H1 (cell line): ENCODE measurements around the gene IL1RAP.

ENCODE experiments used
- BRCA1 ChIP-seq: IDR thresholded peaks from 2 replicates; pipeline ENCODE4 v1.6.1; 2012; ENCODE audit warnings: low read depth, low read length, improper control_type of control experiment
- CTCF ChIP-seq, 3 experiments: IDR thresholded peaks; 1 replicate in 2 of 3; 2 replicates in 1 of 3; pipeline versions ENCODE4 v1.5.1 to v1.6.1; 2011; ENCODE audit warnings: low read length in 3 of 3, mild to moderate bottlenecking in 3 of 3, inconsistent platforms in 2 of 3, low read depth in 1 of 3, moderate library complexity in 1 of 3; ENCODE audit not compliant: insufficient read depth in 1 of 3; ENCODE audit errors: control extremely low read depth in 1 of 3
- EZH2 ChIP-seq: fragments of 200-600 bp; sonication (generic); IDR thresholded peaks from 2 replicates; pipeline ENCODE4 v1.7.1; 2012; ENCODE audit warnings: low read depth, mild to moderate bottlenecking, moderate library complexity, low read length, inconsistent platforms; ENCODE audit not compliant: severe bottlenecking
- JUN ChIP-seq: IDR thresholded peaks from 2 replicates; pipeline ENCODE4 v1.6.1; 2011; ENCODE audit warnings: low read depth, mild to moderate bottlenecking, improper control_type of control experiment, low read length
- MAX ChIP-seq: IDR thresholded peaks from 2 replicates; pipeline ENCODE4 v1.6.1; 2012; ENCODE audit warnings: inconsistent platforms
- NRF1 ChIP-seq: IDR thresholded peaks from 2 replicates; pipeline ENCODE4 v1.6.1; 2011; ENCODE audit warnings: mild to moderate bottlenecking, low read depth, low read length, improper control_type of control experiment
- POLR2A ChIP-seq, 2 experiments: IDR thresholded peaks; 1 replicate in 1 of 2; 2 replicates in 1 of 2; pipeline ENCODE4 v1.6.1; 2011; ENCODE audit warnings: low read depth in 2 of 2, low read length in 2 of 2, mild to moderate bottlenecking in 2 of 2; ENCODE audit errors: control extremely low read depth in 1 of 2
- SUZ12 ChIP-seq: fragments of 200-600 bp; sonication (generic); IDR thresholded peaks from 2 replicates; pipeline ENCODE4 v1.6.1; 2012; ENCODE audit warnings: mild to moderate bottlenecking, inconsistent platforms, low read length, moderate library complexity, mixed read lengths
- TEAD4 ChIP-seq: IDR thresholded peaks from 2 replicates; pipeline ENCODE4 v1.6.1; 2012; ENCODE audit warnings: low read depth, low read length, inconsistent platforms, mixed read lengths
- YY1 ChIP-seq: IDR thresholded peaks from 2 replicates; pipeline ENCODE4 v1.6.1; 2011; ENCODE audit warnings: low read depth, mild to moderate bottlenecking, low read length

- no peak for TF ChIP-seq NRF1
- no peak for TF ChIP-seq CTCF (IDR thresholded peaks at IDR 0.05; ENCODE audit: control extremely low read depth in 1 of 3, insufficient read depth in 1 of 3, low read depth in 1 of 3, low read length in 3 of 3)
- TF ChIP-seq POLR2A (IDR thresholded peaks at IDR 0.05; ENCODE audit: control extremely low read depth in 1 of 2, low read depth in 2 of 2, low read length in 2 of 2), result no peak
- no peak for TF ChIP-seq EZH2
- TF ChIP-seq TEAD4, result no peak
- no peak for TF ChIP-seq JUN
- TF ChIP-seq BRCA1, result no peak
- no peak for TF ChIP-seq YY1
- TF ChIP-seq SUZ12, result no peak
- no peak for TF ChIP-seq MAX
Measured at GRCh38 chr3:190485830-190486532, 27.9 kb upstream of the IL1RAP start.
